ENCODE measurements around the gene CELF4.

Gene CELF4

GRCh38 chr18:37391156-37391555 lies 174.4 kb downstream of the CELF4 start:
- Histone ChIP-seq H3K4me3 (replicated peaks; ENCODE audit: low read depth, low read length) (no peak overlapping the region), H3K27me3 (replicated peaks; ENCODE audit: control insufficient read depth, insufficient read depth, low read length) (peaks cover 4% of the 10 kb centered on the region), H3K36me3 (ENCODE audit: control insufficient read depth, insufficient read depth, low read length) (no peaks in the 10 kb centered on the region)
- no peak for DNase-seq (ENCODE audit: extremely low read depth, insufficient read length)
- no peak for TF ChIP-seq CTCF (IDR thresholded peaks at IDR 0.05; ENCODE audit: insufficient read depth, low read length, poor library complexity, severe bottlenecking)

- TF ChIP-seq CTCF (IDR thresholded peaks at IDR 0.05; ENCODE audit: insufficient read depth, low read length, poor library complexity, severe bottlenecking): no peak
- Histone ChIP-seq H3K27me3 (replicated peaks; ENCODE audit: control insufficient read depth, insufficient read depth, low read length) (peaks cover 4% of the 10 kb centered on the region), H3K36me3 (ENCODE audit: control insufficient read depth, insufficient read depth, low read length) (no peaks in the 10 kb centered on the region), H3K4me3 (replicated peaks; ENCODE audit: low read depth, low read length) (no peak overlapping the region)
- no peak for DNase-seq (ENCODE audit: extremely low read depth, insufficient read length)
These were observed 174.9 kb downstream of the CELF4 start for GRCh38 chr18:37390687-37391086.

GRCh38 chr18:37389684-37390368 lies 175.8 kb downstream of the CELF4 start:
- Histone ChIP-seq H3K27me3 (replicated peaks; ENCODE audit: control insufficient read depth, insufficient read depth, low read length) (peaks cover 4% of the 10 kb centered on the region), H3K36me3 (ENCODE audit: control insufficient read depth, insufficient read depth, low read length) (no peaks in the 10 kb centered on the region), H3K4me3 (replicated peaks; ENCODE audit: low read depth, low read length) (no peak overlapping the region)
- TF ChIP-seq CTCF (IDR thresholded peaks at IDR 0.05; ENCODE audit: insufficient read depth, low read length, poor library complexity, severe bottlenecking): no peak
- DNase-seq (ENCODE audit: extremely low read depth, insufficient read length): no peak

GRCh38 chr18:37389041-37389440 lies 176.6 kb downstream of the CELF4 start:
- no peak for TF ChIP-seq CTCF (IDR thresholded peaks at IDR 0.05; ENCODE audit: insufficient read depth, low read length, poor library complexity, severe bottlenecking)
- DNase-seq (ENCODE audit: extremely low read depth, insufficient read length): no peak
- Histone ChIP-seq H3K4me3 (replicated peaks; ENCODE audit: low read depth, low read length) (no peak overlapping the region), H3K27me3 (replicated peaks; ENCODE audit: control insufficient read depth, insufficient read depth, low read length) (peaks cover 2% of the 10 kb centered on the region; the same call in 1 of the 2 replicates), H3K36me3 (ENCODE audit: control insufficient read depth, insufficient read depth, low read length) (no peaks in the 10 kb centered on the region)

- DNase-seq (ENCODE audit: extremely low read depth, insufficient read length): no peak
- H3K36me3 ChIP-seq (ENCODE audit: control insufficient read depth, insufficient read depth, low read length): no peaks in the 10 kb centered on the region
- TF ChIP-seq CTCF (IDR thresholded peaks at IDR 0.05; ENCODE audit: insufficient read depth, low read length, poor library complexity, severe bottlenecking): no peak
- H3K4me3 ChIP-seq (replicated peaks; ENCODE audit: low read depth, low read length): no peak overlapping the region
- H3K27me3 ChIP-seq (replicated peaks; ENCODE audit: control insufficient read depth, insufficient read depth, low read length): peaks cover 2% of the 10 kb centered on the region; the same call in 1 of the 2 replicates
These were observed 177.2 kb downstream of the CELF4 start for GRCh38 chr18:37388413-37388812.

Measured in GM06990 (cell line).